Naive thymus-derived CD4-positive, alpha-beta T cell (primary cell): ENCODE results near the gene KCNJ12. TPM values are rescaled to one million over a fixed set of nuclear protein-coding genes. Genes with fewer than 3 reads are reported as not detected.
"Not testable (repeated sequence)": the region's sequence is repeated elsewhere in the genome, so short reads cannot be mapped to it uniquely, and the experiment has no call there.

ENCODE experiments used
- ATAC-seq: fragments of 150-1000 bp; cut with Tn5 transposase; 2 replicates; pipeline ENCODE4 v1.10.0; 2021; ENCODE audit warnings: mild to moderate bottlenecking, moderate library complexity
- CTCF ChIA-PET: fragments of 350-600 bp; sonication (Branson Sonifier 250); formaldehyde crosslinking; loops from one replicate; lab custom pipeline; 2021; ENCODE audit warnings: antibody characterized with exemption; lab: Charles Lee
- POLR2A ChIA-PET: fragments of 350-600 bp; sonication (Branson Sonifier 250); formaldehyde crosslinking; loops from one replicate; lab custom pipeline; 2021; ENCODE audit warnings: antibody characterized with exemption, inconsistent platforms; lab: Charles Lee
- DNase-seq, 9 donors: peaks; one replicate each; pipeline versions ENCODE4 v3.0.0 to v3.0.0-alpha.2; 2020 to 2022; ENCODE audit warnings: mixed read lengths in 1 of 9
- H3K27ac ChIP-seq: one replicate; pipeline ENCODE4 v1.7.0; 2013; ENCODE audit warnings: mild to moderate bottlenecking, low read depth, low read length, moderate library complexity
- H3K27me3 ChIP-seq, 2 donors: one replicate each; pipeline ENCODE4 v1.7.0; 2013; ENCODE audit warnings: low read length in 2 of 2, mild to moderate bottlenecking in 2 of 2, moderate library complexity in 2 of 2; ENCODE audit not compliant: control insufficient read depth in 2 of 2, insufficient read depth in 2 of 2
- H3K36me3 ChIP-seq, 3 experiments: 1 replicate in 2 of 3; 2 replicates in 1 of 3; pipeline ENCODE4 v1.7.0; 2013; ENCODE audit warnings: low read length in 3 of 3, mild to moderate bottlenecking in 3 of 3, moderate library complexity in 1 of 3; ENCODE audit not compliant: insufficient read depth in 3 of 3, control insufficient read depth in 2 of 3
- H3K4me1 ChIP-seq, 2 donors: one replicate each; pipeline ENCODE4 v1.7.0; 2013; ENCODE audit warnings: low read length in 2 of 2, mild to moderate bottlenecking in 2 of 2, moderate library complexity in 1 of 2; ENCODE audit not compliant: control insufficient read depth in 2 of 2, insufficient read depth in 2 of 2
- H3K4me3 ChIP-seq: 2 replicates; pipeline ENCODE4 v1.7.0; 2013; ENCODE audit warnings: mild to moderate bottlenecking, low read length
- H3K9me3 ChIP-seq, 3 experiments: 1 replicate in 2 of 3; 2 replicates in 1 of 3; pipeline ENCODE4 v1.7.0; 2013; ENCODE audit warnings: low read length in 3 of 3; ENCODE audit not compliant: control insufficient read depth in 2 of 3
- H3K27ac Mint-ChIP-seq, 9 donors: one replicate each; pipeline ENCODE4 v1.8.0; 2020 to 2022; ENCODE audit warnings: mixed read lengths in 9 of 9, mild to moderate bottlenecking in 8 of 9, moderate library complexity in 5 of 9, inconsistent platforms in 2 of 9
- H3K27me3 Mint-ChIP-seq, 5 donors: one replicate each; pipeline ENCODE4 v1.8.0; 2021 to 2022; ENCODE audit warnings: mixed read lengths in 5 of 5, mild to moderate bottlenecking in 1 of 5
- H3K36me3 Mint-ChIP-seq, 5 donors: one replicate each; pipeline ENCODE4 v1.8.0; 2020 to 2022; ENCODE audit warnings: mixed read lengths in 5 of 5, mild to moderate bottlenecking in 3 of 5, inconsistent platforms in 1 of 5
- H3K4me1 Mint-ChIP-seq, 7 donors: one replicate each; pipeline ENCODE4 v1.8.0; 2020 to 2022; ENCODE audit warnings: mixed read lengths in 7 of 7, mild to moderate bottlenecking in 3 of 7, inconsistent platforms in 1 of 7
- H3K4me3 Mint-ChIP-seq, 10 donors: one replicate each; pipeline ENCODE4 v1.8.0; 2020 to 2022; ENCODE audit warnings: mild to moderate bottlenecking in 10 of 10, mixed read lengths in 10 of 10, moderate library complexity in 6 of 10, inconsistent platforms in 2 of 10
- H3K9me3 Mint-ChIP-seq, 11 donors: one replicate each; pipeline ENCODE4 v1.8.0; 2020 to 2022; ENCODE audit warnings: mixed read lengths in 11 of 11, mild to moderate bottlenecking in 4 of 11, inconsistent platforms in 1 of 11, moderate library complexity in 1 of 11
- intact Hi-C, 2 donors: fragments of 100-400 bp; cut with micrococcal nuclease; formaldehyde crosslinking; loops; one replicate each; pipeline ENCODE4 v1.15.1; 2023
- polyA plus RNA-seq, 2 donors: library from polyadenylated mRNA; unstranded; fragments of 300-500 nt; fragmentation: Illumina TruSeq; gene quantifications; one replicate each; pipeline ENCODE4 v1.2.3, GENCODE V29; 2021
- total RNA-seq, 6 experiments: library from RNA in 5 of 6; stranded (reverse) in 5 of 6; gene quantifications; 1 replicate in 5 of 6; 2 replicates in 1 of 6; pipeline ENCODE4 v1.2.3 and lab custom pipeline; 2021 to 2026

KCNJ12 gene
- total and polyA plus RNA-seq, 7 experiments from 2014 or later = 0.19 to 0.24 TPM; not detected in 5

GRCh38 chr17:21416471-21416981 lies 40.4 kb downstream of the KCNJ12 start:
- Mint-ChIP-seq H3K4me1 (peaks cover 4 to 35% (median 21%) of the 10 kb centered on the region in 7 donors), H3K27ac (peak overlapping the region in 2 of 9 donors; percentile 70)
- POLR2A ChIA-PET, H3K4me3 Mint-ChIP-seq, H3K36me3 ChIP-seq, H3K27ac ChIP-seq, H3K27me3 Mint-ChIP-seq, intact Hi-C loops, DNase-seq, H3K4me3 ChIP-seq, H3K27me3 ChIP-seq, H3K36me3 Mint-ChIP-seq, H3K9me3 ChIP-seq, H3K9me3 Mint-ChIP-seq, CTCF ChIA-PET, ATAC-seq: not testable (repeated sequence)
- H3K4me1 ChIP-seq = peaks cover 0 to 28% of the 10 kb centered on the region in 2 donors

DNA sequence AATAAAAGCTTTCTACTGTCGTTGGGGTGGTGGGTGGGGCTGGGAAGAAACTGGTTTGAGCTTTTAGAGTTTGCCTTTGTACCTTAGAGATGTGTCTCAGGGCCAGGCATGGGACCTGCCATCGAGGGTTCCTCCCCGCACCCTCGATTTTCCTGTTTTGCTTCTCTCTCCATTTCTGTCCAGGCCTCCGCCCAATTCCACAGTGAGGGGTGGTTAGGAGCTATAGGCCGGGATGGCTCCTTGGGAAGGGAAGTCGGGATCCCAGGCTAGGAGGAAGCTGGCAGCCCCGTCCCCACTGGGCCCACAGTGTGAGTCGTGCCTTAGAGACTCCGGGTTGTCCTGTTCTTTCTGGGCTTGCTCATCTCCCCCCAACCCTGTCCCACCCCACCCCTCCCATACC lies 41.2 kb downstream of the KCNJ12 start:
- H3K9me3 Mint-ChIP-seq, H3K36me3 Mint-ChIP-seq, DNase-seq, POLR2A ChIA-PET, H3K27me3 ChIP-seq, H3K9me3 ChIP-seq, H3K4me3 ChIP-seq, intact Hi-C loops, ATAC-seq, H3K36me3 ChIP-seq, H3K27ac ChIP-seq, CTCF ChIA-PET, H3K27me3 Mint-ChIP-seq: not testable (repeated sequence)
- peak overlapping the region in 1 of 10 donors; percentile 11 for H3K4me3 Mint-ChIP-seq
- H3K27ac Mint-ChIP-seq = peak overlapping the region in 2 of 9 donors; percentile 70 to 99
- peaks cover 4 to 40% (median 26%) of the 10 kb centered on the region in 7 donors for H3K4me1 Mint-ChIP-seq
- H3K4me1 ChIP-seq = peaks cover 0 to 28% of the 10 kb centered on the region in 2 donors

- H3K36me3 ChIP-seq = no peaks in the 10 kb centered on the region
- peak overlapping the region in 6 of 9 donors; percentile 56 to 99 (median 72) for H3K27ac Mint-ChIP-seq
Observed at GRCh38 chr17:21417921-21418320, 41.8 kb downstream of the KCNJ12 start.

DNA sequence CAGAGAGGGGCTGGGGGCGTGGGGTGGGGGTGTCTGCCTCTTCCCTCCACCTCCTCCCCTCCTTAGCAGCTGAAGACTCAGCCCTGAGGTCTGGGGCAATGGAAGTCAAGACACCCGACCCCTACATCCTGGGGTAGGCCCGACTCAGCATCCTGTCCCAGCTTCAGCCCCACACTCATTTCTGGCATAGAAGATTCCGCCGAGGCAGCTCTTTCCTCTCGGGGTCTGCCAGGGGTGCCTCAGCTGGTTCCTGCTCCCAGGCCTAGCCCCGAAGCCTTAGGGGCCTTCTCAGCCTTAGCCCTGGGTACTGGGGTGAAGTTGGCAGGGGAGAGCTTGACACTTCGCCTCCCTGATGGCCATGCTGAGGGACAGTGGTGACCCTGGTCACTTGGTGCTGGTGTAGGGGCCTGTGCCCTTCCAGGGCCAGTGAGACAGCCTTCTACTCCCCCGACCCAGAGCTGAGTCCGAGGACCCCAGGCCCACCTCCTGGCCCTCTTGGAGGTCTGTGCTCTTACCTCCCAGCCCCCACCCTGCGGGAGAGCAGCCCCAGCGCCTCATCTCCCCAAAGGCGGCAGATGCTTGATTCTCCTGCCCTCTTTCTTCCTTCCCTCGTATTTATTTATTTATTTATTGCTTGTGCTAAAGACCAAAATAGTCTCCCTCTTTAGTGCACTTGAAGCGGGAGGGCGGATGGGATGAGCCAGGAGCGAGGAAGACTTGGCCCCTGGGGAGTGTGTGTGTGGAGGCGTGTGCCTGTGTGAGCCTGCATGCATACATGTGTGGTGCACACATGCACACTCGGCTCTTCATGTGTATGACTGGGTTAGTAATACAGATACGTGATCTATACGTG lies 42.5 kb downstream of the KCNJ12 start:
- Histone ChIP-seq H3K36me3 (no peaks in the 10 kb centered on the region), H3K9me3 (no peaks in the 10 kb centered on the region), H3K4me1 (peaks cover 0 to 28% of the 10 kb centered on the region in 2 donors), H3K4me3 (peak overlapping the region; percentile 49), H3K27ac (peak overlapping the region; percentile 83), H3K27me3 (no peaks in the 10 kb centered on the region)
- peaks cover 0 to 2% (median 0%) of the 10 kb centered on the region in 5 donors for H3K27me3 Mint-ChIP-seq
- no peaks in the 10 kb centered on the region for H3K36me3 Mint-ChIP-seq
- peak in 3 of 9 donors; percentile 9 to 16 (median 13) for DNase-seq
- H3K27ac Mint-ChIP-seq = peak overlapping the region in 8 of 9 donors; percentile 86 to 100 (median 99)
- H3K4me3 Mint-ChIP-seq = peak overlapping the region in 9 of 10 donors; percentile 85 to 96 (median 90)
- ATAC-seq = no peak
- peaks cover 0 to 3% (median 0%) of the 10 kb centered on the region in 11 donors for H3K9me3 Mint-ChIP-seq
- ChIA-PET CTCF (no interaction called here), POLR2A (interaction anchor here (0.6 to 0.8 kb wide), 2 partner anchors 142 to 307 kb away, joined by 3 to 6 read pairs; no protein-coding TSS in a partner anchor)
- intact Hi-C loops = loop anchor here in 1 of 2 donors (2.0 kb wide), 2 partner anchors 38 to 134 kb away; partner anchors contain the start of gene MAP2K3
- H3K4me1 Mint-ChIP-seq = peaks cover 4 to 44% (median 26%) of the 10 kb centered on the region in 7 donors

More at GRCh38 chr17:21417921-21418320, 41.8 kb downstream of the KCNJ12 start:
- intact Hi-C loops = loop anchor here in 1 of 2 donors (2.0 kb wide), 2 partner anchors 39 to 133 kb away; partner anchors contain the start of gene MAP2K3
- CTCF ChIA-PET = no interaction called here
- Mint-ChIP-seq H3K9me3 (peaks cover 0 to 3% (median 0%) of the 10 kb centered on the region in 11 donors), H3K4me1 (peaks cover 4 to 44% (median 26%) of the 10 kb centered on the region in 7 donors), H3K27me3 (peaks cover 0 to 2% (median 0%) of the 10 kb centered on the region in 5 donors), H3K4me3 (peak overlapping the region in 1 of 10 donors; percentile 11), H3K36me3 (no peaks in the 10 kb centered on the region)
- Histone ChIP-seq H3K27me3 (no peaks in the 10 kb centered on the region), H3K9me3 (no peaks in the 10 kb centered on the region), H3K27ac (peak overlapping the region; percentile 83), H3K4me1 (peaks cover 0 to 28% of the 10 kb centered on the region in 2 donors), H3K4me3 (no peak overlapping the region)
- DNase-seq (no peak), ATAC-seq (no peak)
- POLR2A ChIA-PET = interaction anchor here (0.6 kb wide), 1 partner anchor 306 kb away, joined by 6 read pairs; no protein-coding TSS in a partner anchor

- DNase-seq = peak in 8 of 9 donors; percentile 29 to 90 (median 85)
- H3K27me3 ChIP-seq = no peaks in the 10 kb centered on the region
- H3K36me3 ChIP-seq = no peaks in the 10 kb centered on the region
- POLR2A ChIA-PET = interaction anchor here (0.8 kb wide), 1 partner anchor 143 kb away, joined by 3 read pairs; no protein-coding TSS in a partner anchor
- intact Hi-C loops = loop anchor here in 1 of 2 donors (2.0 kb wide), 2 partner anchors 37 to 135 kb away; partner anchors contain the start of gene MAP2K3
- Mint-ChIP-seq H3K4me1 (peaks cover 4 to 44% (median 26%) of the 10 kb centered on the region in 7 donors), H3K36me3 (no peaks in the 10 kb centered on the region), H3K4me3 (peak overlapping the region in 9 of 10 donors; percentile 85 to 96 (median 90)), H3K27me3 (peaks cover 0 to 2% (median 0%) of the 10 kb centered on the region in 5 donors), H3K27ac (peak overlapping the region in 8 of 9 donors; percentile 86 to 100 (median 99)), H3K9me3 (peaks cover 0 to 3% (median 0%) of the 10 kb centered on the region in 11 donors)
- H3K27ac ChIP-seq = peak overlapping the region; percentile 83
- no peaks in the 10 kb centered on the region for H3K9me3 ChIP-seq
- CTCF ChIA-PET = no interaction called here
- peak; percentile 88 for ATAC-seq
- H3K4me1 ChIP-seq = peaks cover 0 to 28% of the 10 kb centered on the region in 2 donors
- H3K4me3 ChIP-seq = peak overlapping the region; percentile 49
Observed at GRCh38 chr17:21419299-21420239, 43.4 kb downstream of the KCNJ12 start.
